CD4-positive, alpha-beta T cell treated with Interleukin-12 subunit alpha and Interleukin-12 subunit beta, for 1 hour (primary cell): ENCODE results near the gene RNF227.
"Not testable (repeated sequence)": the region's sequence is repeated elsewhere in the genome, so short reads cannot be mapped to it uniquely, and the experiment has no call there.

Experiments
- DNase-seq: peaks from one replicate; pipeline ENCODE4 v3.0.0-alpha.2; 2020

The RNF227 gene

GRCh38 chr17:7887482-7888183 lies 28.5 kb downstream of the RNF227 start:
- peak; percentile 96 for DNase-seq

DNA sequence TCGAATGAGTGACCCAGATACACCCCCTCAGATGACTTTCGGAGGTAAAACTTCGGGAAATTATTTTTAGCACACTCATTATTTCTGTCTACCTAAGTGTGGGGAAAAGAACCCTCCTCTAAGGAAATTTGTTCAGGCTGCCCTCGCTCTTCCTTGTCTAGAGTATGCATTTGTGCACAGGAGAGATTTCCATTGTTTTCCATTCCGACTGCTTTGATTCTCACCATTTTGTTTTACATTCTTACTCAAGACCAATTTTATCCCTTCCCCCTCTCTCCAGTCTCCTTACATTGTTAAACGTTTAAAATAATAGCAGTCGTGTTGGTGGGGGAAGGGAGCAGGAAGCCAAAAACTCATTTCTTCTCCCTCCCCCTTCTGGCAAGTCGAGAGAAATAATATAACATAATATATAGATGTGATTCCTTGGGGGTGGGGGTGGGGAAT lies 29.0 kb downstream of the RNF227 start:
- no peak for DNase-seq

GRCh38 chr17:7886227-7887037 lies 29.7 kb downstream of the RNF227 start:
- DNase-seq, result peak; percentile 78

- DNase-seq, result peak; percentile 62
These were observed 30.5 kb downstream of the RNF227 start for GRCh38 chr17:7885367-7886226.

GRCh38 chr17:7884581-7885366 lies 31.3 kb downstream of the RNF227 start:
- peak; percentile 56 for DNase-seq

GRCh38 chr17:7883781-7884386 lies 32.2 kb downstream of the RNF227 start:
- peak; percentile 74 for DNase-seq

GRCh38 chr17:7882629-7883028 lies 33.5 kb downstream of the RNF227 start:
- DNase-seq, result no peak

GRCh38 chr17:7882068-7882467 lies 34.0 kb downstream of the RNF227 start:
- DNase-seq, result no peak

GRCh38 chr17:7881276-7882054 lies 34.6 kb downstream of the RNF227 start:
- DNase-seq, result no peak

DNA sequence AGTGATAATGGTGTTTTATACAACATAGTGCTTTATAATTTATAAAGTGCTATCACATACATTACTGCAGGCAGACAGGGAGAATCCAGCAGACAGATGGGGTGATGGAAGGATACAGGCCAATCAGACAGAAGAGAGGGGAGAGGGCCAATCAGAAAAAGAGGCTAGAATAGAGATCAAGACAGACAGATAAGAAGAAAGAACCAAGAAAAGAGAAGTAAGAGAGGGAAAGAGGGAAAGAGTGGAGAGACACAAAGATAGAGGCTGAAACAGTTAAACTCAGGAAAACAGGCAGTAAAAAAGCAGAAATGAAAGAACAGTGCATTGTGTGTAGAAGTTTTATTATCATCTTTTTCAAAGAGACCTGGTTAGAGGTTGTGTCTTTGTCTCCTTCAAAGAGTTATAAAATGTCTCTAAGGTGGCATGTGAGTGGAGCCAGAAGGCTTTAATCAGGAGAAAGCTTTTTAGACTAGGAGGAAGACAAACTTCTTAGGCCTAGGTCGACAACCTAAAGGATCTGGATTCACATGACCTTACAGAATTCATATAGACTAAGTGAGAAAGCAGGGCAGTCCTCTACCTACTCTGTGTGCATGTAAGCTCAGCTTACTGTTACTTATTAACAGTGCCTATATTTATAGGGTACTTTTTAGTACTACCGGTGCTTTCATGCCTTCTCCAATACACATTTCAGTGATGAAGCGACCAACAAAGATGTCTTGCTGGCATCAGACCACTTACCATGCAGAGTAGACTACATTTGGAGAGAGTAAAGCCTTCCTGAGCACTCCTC lies 35.8 kb downstream of the RNF227 start:
- no peak for DNase-seq

GRCh38 chr17:7878234-7878633 lies 37.9 kb downstream of the RNF227 start:
- no peak for DNase-seq

GRCh38 chr17:7875804-7876370 lies 40.2 kb downstream of the RNF227 start:
- DNase-seq, result no peak

GRCh38 chr17:7873051-7873450 lies 43.0 kb downstream of the RNF227 start:
- DNase-seq, result no peak

DNA sequence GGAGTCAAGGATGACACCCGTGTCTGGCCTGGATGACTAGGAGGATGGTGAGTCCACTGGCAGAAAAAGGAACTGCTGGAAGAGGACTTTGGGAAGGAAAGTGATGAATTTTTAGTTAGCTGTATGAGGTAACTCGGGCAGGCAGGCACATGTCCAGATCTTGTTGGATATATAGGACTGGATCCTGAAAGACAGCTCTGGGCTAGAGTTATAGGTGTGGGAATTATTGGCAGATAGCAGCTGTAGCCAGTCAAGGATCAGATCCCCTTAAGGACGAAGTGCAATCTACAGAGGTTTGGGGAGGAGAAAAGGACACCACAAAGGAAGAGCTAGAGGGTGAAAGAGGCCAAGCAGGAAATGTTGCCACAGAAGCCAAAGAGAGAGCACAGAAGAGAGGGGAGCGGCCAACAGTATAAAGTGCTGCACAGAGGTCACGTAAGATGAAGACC lies 48.2 kb downstream of the RNF227 start:
- DNase-seq, result peak; percentile 35

DNA sequence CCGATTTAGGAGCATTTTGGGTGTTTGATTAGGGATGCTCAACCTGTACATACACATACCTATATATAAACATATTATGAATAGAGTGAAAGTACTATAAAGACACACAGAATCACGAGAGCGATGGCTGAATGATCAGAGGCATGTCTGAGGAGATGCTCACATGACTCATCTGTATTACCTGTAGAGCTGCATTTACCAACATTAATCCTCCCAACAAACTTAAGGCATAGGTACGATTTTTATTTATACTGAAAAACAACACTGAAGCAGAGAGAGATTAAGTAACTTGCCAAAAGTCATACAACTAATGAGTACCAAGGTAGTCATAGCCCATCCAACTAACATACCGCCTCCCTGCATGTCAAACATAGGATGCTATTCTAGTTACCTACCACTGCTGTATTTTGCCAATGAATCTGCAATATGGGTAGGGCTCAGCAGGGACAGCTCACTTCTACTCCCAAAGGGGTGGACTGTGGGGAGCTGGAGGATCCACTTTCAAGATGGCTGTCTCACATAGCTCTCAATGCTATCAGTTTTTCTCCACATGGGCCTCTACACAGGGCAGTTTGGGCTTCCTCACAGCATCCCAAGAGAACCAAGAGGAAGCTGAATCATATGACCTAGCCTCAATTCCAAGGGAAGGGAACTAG lies 51.0 kb downstream of the RNF227 start:
- no peak for DNase-seq

- DNase-seq, result not testable (repeated sequence)
These were observed 51.7 kb downstream of the RNF227 start for GRCh38 chr17:7864384-7864783.
